HepG2 (cell line): Measurements from ENCODE around the gene CNN3.

Source experiments
- IRF2 ChIP-seq: IDR thresholded peaks from 2 replicates; pipeline ENCODE4 v1.6.1; 2018; ENCODE audit warnings: missing genetic modification reagents, missing compliant biosample characterization
- POLR2AphosphoS5 ChIP-seq: IDR thresholded peaks from 2 replicates; pipeline ENCODE4 v1.6.1; 2012; ENCODE audit warnings: low read depth, low read length

GRCh38 chr1:94973309-94973922 lies 46.5 kb upstream of the CNN3 start:
- TF ChIP-seq IRF2 (CRISPR knock-in tag) (no peak), POLR2AphosphoS5 (no peak)
